ENCODE data around the gene CPNE9. TPM values are rescaled to one million over a fixed set of nuclear protein-coding genes. Genes with fewer than 3 reads are reported as not detected.

The CPNE9 gene
- total and polyA plus RNA-seq, 2 of the 8 experiments (the other 6 are each of a cell fraction or from before 2014, with no cell fraction given), result 4.8 to 6.0 TPM

- no peak for TF ChIP-seq RNF2 (IDR thresholded peaks at IDR 0.05; ENCODE audit: borderline replicate concordance, low read depth, low read length, missing control alignments, poor library complexity, severe bottlenecking)
- peak; percentile 9 for TF ChIP-seq KDM4A (IDR thresholded peaks at IDR 0.05; ENCODE audit: low read depth, low read length, severe bottlenecking)
- TF ChIP-seq SUZ12 (IDR thresholded peaks at IDR 0.05; ENCODE audit: low read length), result 0 out of 2 replicates have a peak, but pooled peaks have one; percentile 33
- 0 out of 2 replicates have a peak, but pooled peaks have one; percentile 30 for TF ChIP-seq MAX (IDR thresholded peaks at IDR 0.05)
Measured at GRCh38 chr3:9703736-9704346, at the start of gene CPNE9 (continued).
